Tibial nerve (tissue), 4 donors: ENCODE results near the gene ARHGAP27.
A peak's percentile ranks its signal among the peaks of the same experiment; 100 is the strongest.

Experiments used
- CTCF ChIP-seq, 5 experiments: fragments of 200-600 bp in 3 of 5; fragments of 450-650 bp in 2 of 5; sonication (generic) in 3 of 5; IDR thresholded peaks; one replicate each; pipeline ENCODE4 v1.5.1; 2016 to 2019; ENCODE audit warnings: antibody characterized with exemption in 5 of 5, mild to moderate bottlenecking in 3 of 5, moderate library complexity in 2 of 5
- EP300 ChIP-seq, 2 donors: sonication (generic); formaldehyde crosslinking; IDR thresholded peaks; one replicate each; pipeline ENCODE4 v1.6.1; 2017; ENCODE audit warnings: antibody characterized with exemption in 2 of 2, mild to moderate bottlenecking in 1 of 2
- POLR2A ChIP-seq, 2 donors: fragments of 450-650 bp; IDR thresholded peaks; one replicate each; pipeline ENCODE4 v1.6.1; 2017; ENCODE audit warnings: antibody characterized with exemption in 2 of 2, mild to moderate bottlenecking in 2 of 2, moderate library complexity in 2 of 2

- TF ChIP-seq CTCF (IDR thresholded peaks at IDR 0.05) (peak; percentile 93 to 99 (median 98)), POLR2A (IDR thresholded peaks at IDR 0.05) (no peak), EP300 (IDR thresholded peaks at IDR 0.05) (peak in 1 of 2 donors; percentile 61)
Measured at GRCh38 chr17:45385331-45385997, 47.2 kb downstream of the ARHGAP27 start.
